GM20431 (cell line): ENCODE results near the gene SPDYE18.
"Not testable (repeated sequence)": the region's sequence is repeated elsewhere in the genome, so short reads cannot be mapped to it uniquely, and the experiment has no call there.

Experiments used
- in situ Hi-C: fragments of 300-500 bp; cut with MseI, MboI; formaldehyde crosslinking; loops from one replicate; pipeline ENCODE4 v1.15.0; 2020; ENCODE audit warnings: low sequenced_read_pairs; ENCODE audit not compliant: unreplicated experiment

Gene SPDYE18

DNA sequence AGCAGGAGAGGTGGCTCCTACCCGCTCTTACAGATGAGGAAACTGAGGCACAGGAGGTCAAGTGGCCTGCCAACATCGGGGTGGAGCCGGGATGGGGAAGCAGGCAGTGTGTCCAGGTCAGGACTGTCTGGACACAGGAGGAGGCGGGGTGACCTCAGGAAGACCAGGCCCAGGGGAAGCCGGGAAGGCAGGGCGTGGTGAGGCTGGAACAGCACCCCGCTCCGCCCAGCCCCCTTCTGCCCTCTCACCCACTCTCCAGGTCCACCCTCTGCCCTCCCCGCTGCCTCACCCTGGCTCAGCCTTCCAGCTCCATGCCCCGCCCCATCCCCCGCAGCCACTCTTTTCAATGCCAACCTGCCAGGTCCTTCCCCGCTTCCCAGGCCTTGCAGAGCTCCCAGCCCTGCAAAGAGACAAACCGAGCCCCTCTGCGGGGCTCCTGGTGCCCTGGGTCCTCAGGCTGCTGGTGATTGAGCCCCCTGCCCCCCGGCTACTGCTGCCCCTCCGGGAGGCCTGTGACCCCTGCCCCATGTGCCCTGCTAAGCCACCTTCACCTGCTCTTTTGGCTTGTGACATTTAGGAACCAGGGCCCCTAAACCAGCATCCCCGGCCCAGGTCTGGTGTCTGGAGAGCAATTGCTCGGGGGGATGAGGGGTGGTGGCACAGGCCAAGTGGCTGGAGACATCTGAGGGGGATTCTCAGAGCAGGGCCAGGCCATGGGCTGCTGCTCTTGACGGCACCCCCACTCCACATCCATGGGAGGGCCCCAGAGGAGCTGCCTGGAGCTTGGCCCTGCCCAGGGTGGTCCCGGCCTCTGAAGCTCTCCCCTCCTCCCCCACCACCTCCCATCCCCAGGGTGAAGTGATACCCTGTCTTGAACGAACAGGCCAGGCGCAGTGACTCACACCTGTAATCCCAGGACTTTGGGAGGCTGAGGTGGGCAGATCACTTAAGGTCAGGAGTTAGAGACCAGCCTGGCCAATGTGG is 55.9 kb downstream of the SPDYE18 start:
- in situ Hi-C loops, result not testable (repeated sequence)

DNA sequence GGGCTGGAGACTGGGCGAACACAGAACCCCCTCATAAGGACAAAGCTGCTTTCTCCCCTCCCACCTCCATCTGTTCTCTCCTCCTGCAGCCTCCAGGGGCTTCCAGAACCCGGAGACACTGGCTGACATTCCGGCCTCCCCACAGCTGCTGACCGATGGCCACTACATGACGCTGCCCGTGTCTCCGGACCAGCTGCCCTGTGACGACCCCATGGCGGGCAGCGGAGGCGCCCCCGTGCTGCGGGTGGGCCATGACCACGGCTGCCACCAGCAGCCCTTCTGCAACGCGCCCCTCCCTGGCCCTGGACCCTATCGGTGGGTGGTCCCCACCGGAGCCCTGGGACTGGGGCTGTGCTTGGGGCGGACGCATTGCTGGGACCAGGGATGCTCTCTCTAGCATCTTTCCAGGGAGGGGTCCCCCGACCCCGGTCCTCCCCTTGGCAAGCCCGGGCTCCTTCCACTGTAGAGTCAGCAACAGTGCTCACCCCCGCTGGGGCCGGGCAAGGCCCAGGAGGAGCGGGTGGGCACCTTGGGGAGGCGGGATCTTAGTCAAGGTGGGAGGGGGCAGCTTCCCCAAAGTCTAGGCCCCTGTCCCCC is 56.8 kb downstream of the SPDYE18 start:
- in situ Hi-C loops, result not testable (repeated sequence)

DNA sequence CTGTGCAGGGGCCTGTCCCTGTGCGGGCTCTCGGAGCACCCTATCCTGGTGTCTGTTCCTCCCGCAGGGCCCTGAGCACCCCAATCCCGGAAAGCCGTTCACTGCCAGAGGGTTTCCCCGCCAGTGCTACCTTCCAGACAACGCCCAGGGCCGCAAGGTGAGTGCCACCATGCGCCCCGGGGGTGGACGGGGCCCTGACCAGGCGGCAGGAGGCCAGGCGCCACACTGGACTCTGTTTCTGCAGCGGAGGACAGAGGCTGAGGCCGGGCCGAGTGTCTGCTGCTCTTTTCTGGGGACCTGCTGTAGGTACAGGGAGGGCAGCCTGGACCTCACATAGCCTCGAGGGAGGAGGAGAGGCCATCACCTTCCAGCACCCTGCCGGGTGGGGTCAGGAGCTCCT is 58.2 kb downstream of the SPDYE18 start:
- in situ Hi-C loops, result not testable (repeated sequence)

DNA sequence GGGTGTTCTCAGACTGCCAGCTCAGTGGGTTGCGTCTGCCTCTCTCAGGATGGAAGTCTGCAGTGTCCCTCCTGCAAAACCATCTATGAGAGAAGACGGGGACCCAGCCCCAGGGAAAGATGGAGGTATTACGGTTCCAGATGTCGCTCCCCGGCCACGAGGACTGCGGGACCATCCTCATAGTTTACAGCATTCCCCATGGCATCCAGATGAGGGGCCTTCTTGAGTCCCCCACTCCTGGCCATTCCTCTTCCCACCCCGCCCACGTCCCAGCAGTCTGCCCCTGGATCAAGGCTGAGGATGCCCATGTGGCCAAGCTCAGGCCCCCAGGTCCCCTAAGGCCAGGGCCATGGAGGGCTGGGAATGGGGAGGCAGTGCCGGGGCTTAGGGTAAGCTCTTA is 59.1 kb downstream of the SPDYE18 start:
- in situ Hi-C loops, result not testable (repeated sequence)

DNA sequence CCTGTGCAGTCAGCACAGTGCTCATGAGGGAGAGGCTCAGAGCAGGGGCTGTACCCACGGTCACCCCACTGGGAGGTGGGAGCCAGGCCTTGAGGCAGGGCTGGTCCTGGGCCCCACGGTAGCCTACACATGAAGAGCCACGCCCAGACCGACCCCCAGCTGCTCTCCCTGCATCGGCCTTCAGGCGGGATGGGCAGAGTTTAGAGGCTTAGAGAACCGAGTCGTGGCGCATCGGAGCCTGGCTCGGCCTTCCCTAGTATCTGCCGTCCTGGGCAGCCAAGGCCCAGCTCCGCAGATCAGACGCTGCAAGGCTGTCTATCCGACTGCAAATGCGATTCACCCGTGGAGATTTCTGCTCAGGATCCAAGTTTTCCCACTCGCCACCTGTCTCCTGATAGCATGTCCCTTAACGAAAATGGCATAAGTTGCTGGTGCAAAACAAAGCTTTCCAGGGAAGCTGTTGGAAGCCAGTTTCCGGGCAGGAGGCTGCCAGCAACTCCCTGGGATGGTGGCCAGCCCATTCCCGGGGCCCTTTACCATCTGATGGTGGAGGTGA is 59.6 kb downstream of the SPDYE18 start:
- in situ Hi-C loops, result not testable (repeated sequence)

DNA sequence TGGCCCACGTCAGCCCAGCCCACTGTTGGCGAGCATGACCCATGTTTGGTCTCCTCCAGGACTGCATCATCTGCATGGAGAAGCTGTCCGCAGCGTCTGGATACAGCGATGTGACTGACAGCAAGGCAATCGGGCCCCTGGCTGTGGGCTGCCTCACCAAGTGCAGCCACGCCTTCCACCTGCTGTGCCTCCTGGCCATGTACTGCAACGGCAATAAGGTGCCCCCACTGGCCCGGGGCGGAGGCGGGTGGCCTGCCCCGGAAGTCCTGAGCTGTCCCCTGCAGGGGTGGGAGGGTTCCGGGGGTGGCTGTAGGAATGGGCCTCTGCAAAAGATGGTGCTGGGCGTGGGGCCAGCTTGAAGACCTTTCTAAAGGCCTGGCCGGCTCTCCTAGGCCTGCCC is 60.3 kb downstream of the SPDYE18 start:
- in situ Hi-C loops, result not testable (repeated sequence)
